ENCODE measurements around the gene PCNT.

DNA sequence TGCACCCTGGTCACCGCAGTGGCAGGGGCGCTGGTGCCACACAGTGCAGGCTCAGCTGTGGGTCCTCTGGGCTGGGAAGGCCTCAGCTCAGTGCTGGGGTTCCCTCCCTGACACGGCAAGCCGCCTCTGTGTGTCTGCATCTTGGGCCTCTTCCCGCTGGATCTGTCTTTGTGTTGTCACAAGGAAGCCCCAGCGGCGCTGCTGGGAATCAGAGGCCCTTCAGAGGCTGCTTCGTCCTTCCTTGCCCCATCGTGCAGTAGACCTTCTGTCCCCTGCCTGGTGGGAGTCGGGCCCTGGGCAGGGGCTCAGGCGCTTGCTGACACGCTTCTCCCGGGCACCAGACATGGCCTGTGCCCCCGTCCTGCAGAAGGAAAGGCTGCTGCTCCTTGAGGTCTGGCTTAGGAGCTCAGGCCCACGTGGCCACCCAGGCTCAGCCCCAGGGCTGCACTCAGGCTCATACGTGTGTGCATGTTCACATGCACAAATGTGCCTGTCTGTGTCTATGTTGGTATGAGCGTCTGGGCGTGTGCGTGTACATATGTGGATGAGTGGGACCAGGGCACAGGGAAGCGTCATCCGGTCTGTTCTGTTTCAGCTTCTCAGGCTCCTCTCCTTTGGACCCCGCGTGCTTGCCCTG lies 110.5 kb downstream of the PCNT start:
- TF ChIP-seq, protein P1, sequence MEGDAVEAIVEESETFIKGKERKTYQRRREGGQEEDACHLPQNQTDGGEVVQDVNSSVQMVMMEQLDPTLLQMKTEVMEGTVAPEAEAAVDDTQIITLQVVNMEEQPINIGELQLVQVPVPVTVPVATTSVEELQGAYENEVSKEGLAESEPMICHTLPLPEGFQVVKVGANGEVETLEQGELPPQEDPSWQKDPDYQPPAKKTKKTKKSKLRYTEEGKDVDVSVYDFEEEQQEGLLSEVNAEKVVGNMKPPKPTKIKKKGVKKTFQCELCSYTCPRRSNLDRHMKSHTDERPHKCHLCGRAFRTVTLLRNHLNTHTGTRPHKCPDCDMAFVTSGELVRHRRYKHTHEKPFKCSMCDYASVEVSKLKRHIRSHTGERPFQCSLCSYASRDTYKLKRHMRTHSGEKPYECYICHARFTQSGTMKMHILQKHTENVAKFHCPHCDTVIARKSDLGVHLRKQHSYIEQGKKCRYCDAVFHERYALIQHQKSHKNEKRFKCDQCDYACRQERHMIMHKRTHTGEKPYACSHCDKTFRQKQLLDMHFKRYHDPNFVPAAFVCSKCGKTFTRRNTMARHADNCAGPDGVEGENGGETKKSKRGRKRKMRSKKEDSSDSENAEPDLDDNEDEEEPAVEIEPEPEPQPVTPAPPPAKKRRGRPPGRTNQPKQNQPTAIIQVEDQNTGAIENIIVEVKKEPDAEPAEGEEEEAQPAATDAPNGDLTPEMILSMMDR (IDR thresholded peaks at IDR 0.05 in 2 of 3, conservative IDR thresholded peaks at IDR 0.05 in 1 of 3; ENCODE audit: insufficient read depth in 2 of 3, low read depth in 1 of 3, low read length in 3 of 3), result no peak
- TF ChIP-seq ZFP36 (IDR thresholded peaks at IDR 0.05; ENCODE audit: low read depth, low read length, partially characterized antibody) (no peak), ZBED1 (IDR thresholded peaks at IDR 0.05) (no peak), BCL6 (CRISPR knock-in tag; IDR thresholded peaks at IDR 0.05) (no peak), MEF2D (tag; conservative IDR thresholded peaks at IDR 0.05; ENCODE audit: low read depth) (no peak), SREBF2 (CRISPR knock-in tag; IDR thresholded peaks at IDR 0.05) (no peak)
- TF ChIP-seq, protein P2, sequence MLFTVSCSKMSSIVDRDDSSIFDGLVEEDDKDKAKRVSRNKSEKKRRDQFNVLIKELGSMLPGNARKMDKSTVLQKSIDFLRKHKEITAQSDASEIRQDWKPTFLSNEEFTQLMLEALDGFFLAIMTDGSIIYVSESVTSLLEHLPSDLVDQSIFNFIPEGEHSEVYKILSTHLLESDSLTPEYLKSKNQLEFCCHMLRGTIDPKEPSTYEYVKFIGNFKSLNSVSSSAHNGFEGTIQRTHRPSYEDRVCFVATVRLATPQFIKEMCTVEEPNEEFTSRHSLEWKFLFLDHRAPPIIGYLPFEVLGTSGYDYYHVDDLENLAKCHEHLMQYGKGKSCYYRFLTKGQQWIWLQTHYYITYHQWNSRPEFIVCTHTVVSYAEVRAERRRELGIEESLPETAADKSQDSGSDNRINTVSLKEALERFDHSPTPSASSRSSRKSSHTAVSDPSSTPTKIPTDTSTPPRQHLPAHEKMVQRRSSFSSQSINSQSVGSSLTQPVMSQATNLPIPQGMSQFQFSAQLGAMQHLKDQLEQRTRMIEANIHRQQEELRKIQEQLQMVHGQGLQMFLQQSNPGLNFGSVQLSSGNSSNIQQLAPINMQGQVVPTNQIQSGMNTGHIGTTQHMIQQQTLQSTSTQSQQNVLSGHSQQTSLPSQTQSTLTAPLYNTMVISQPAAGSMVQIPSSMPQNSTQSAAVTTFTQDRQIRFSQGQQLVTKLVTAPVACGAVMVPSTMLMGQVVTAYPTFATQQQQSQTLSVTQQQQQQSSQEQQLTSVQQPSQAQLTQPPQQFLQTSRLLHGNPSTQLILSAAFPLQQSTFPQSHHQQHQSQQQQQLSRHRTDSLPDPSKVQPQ (CRISPR knock-in tag; IDR thresholded peaks at IDR 0.05; ENCODE audit: borderline replicate concordance), result no peak
